K562 (cell line): ENCODE measurements around the gene PITPNC1. TPM values are rescaled to one million over a fixed set of nuclear protein-coding genes. Genes with fewer than 3 reads are reported as not detected.

ENCODE experiments used
- BCL6 ChIP-seq: fragments of 250-450 bp; sonication (Bioruptor Pico); IDR thresholded peaks from 2 replicates; pipeline ENCODE4 v1.4.0; 2020
- CHD2 ChIP-seq: IDR thresholded peaks from 2 replicates; pipeline ENCODE4 v1.6.1; 2011; ENCODE audit warnings: low read depth, low read length
- CLOCK ChIP-seq: fragments of 250-450 bp; sonication (Bioruptor Pico); IDR thresholded peaks from 2 replicates; pipeline ENCODE4 v1.4.0; 2020; ENCODE audit warnings: mild to moderate bottlenecking, moderate library complexity, borderline replicate concordance
- ELF1 ChIP-seq: fragments of 200-800 bp; sonication (Bioruptor generic); IDR thresholded peaks from 2 replicates; pipeline ENCODE4 v1.6.1; 2016; ENCODE audit warnings: missing genetic modification characterization, missing compliant biosample characterization
- ETV6 ChIP-seq, 3 experiments: fragments of 150-350 bp in 1 of 3; sonication (generic) in 1 of 3; formaldehyde crosslinking in 1 of 3; IDR thresholded peaks; 2 replicates each; pipeline versions ENCODE4 v1.6.1 to v1.8.0; 2014 to 2022; ENCODE audit warnings: borderline replicate concordance in 2 of 3, low read depth in 2 of 3, antibody characterized with exemption in 1 of 3, low read length in 1 of 3, mild to moderate bottlenecking in 1 of 3, missing genetic modification reagents in 1 of 3
- FOXA3 ChIP-seq, 2 experiments: fragments of 450-650 bp in 1 of 2; sonication (generic) in 1 of 2; formaldehyde crosslinking; IDR thresholded peaks in 1 of 2; conservative IDR thresholded peaks in 1 of 2; 2 replicates each; pipeline versions ENCODE4 v1.4.0 to v1.8.0; 2020 to 2022; ENCODE audit warnings: mild to moderate bottlenecking in 2 of 2, missing genetic modification reagents in 1 of 2
- HDGF ChIP-seq: fragments of 450-650 bp; IDR thresholded peaks from 2 replicates; pipeline ENCODE4 v1.6.1; 2016
- KDM1A ChIP-seq, 2 experiments: fragments of 450-650 bp; IDR thresholded peaks; 2 replicates each; pipeline ENCODE4 v1.6.1; 2016; ENCODE audit warnings: mild to moderate bottlenecking in 2 of 2
- KLF10 ChIP-seq: fragments of 250-450 bp; sonication (Bioruptor Pico); IDR thresholded peaks from 2 replicates; pipeline ENCODE4 v1.6.1; 2021; ENCODE audit warnings: matching md5 sums
- L3MBTL2 ChIP-seq: fragments of 450-650 bp; IDR thresholded peaks from 2 replicates; pipeline ENCODE4 v1.6.1; 2016; ENCODE audit warnings: mild to moderate bottlenecking, moderate library complexity
- MYNN ChIP-seq, 2 experiments: sonication (generic); formaldehyde crosslinking in 1 of 2; IDR thresholded peaks; 2 replicates each; pipeline versions ENCODE4 v1.5.0 to v1.6.1; 2016 to 2020; ENCODE audit warnings: antibody characterized with exemption in 1 of 2, missing genetic modification reagents in 1 of 2
- NCOA4 ChIP-seq: fragments of 450-650 bp; IDR thresholded peaks from 2 replicates; pipeline ENCODE4 v1.6.1; 2018; ENCODE audit warnings: mild to moderate bottlenecking; ENCODE audit not compliant: partially characterized antibody
- NFIC ChIP-seq: fragments of 450-650 bp; IDR thresholded peaks from 2 replicates; pipeline ENCODE4 v1.6.1; 2017; ENCODE audit warnings: mild to moderate bottlenecking, inconsistent platforms
- SAP30 ChIP-seq: fragments of 200-600 bp; sonication (generic); IDR thresholded peaks from 2 replicates; pipeline ENCODE4 v1.6.1; 2012; ENCODE audit warnings: borderline replicate concordance, low read depth, mild to moderate bottlenecking, moderate library complexity, low read length, control low read depth, inconsistent platforms; ENCODE audit not compliant: insufficient read depth, poor library complexity, severe bottlenecking
- SRSF7 ChIP-seq: fragments of 200-400 bp; formaldehyde crosslinking; optimal IDR thresholded peaks from 2 replicates; pipeline ENCODE3; 2017; ENCODE audit warnings: mild to moderate bottlenecking, low read depth, low read length
- TCF7 ChIP-seq: sonication (generic); IDR thresholded peaks from 2 replicates; pipeline ENCODE4 v1.6.1; 2016; ENCODE audit warnings: antibody characterized with exemption, borderline replicate concordance
- TRIM24 ChIP-seq, 2 experiments: fragments of 450-650 bp; IDR thresholded peaks; 2 replicates each; pipeline ENCODE4 v1.6.1; 2016
- UBTF ChIP-seq, 2 experiments: IDR thresholded peaks; 2 replicates each; pipeline ENCODE4 v1.6.1; 2012; ENCODE audit warnings: improper control_type of control experiment in 2 of 2, low read depth in 2 of 2, low read length in 2 of 2, borderline replicate concordance in 1 of 2
- ZC3H8 ChIP-seq: fragments of 450-650 bp; IDR thresholded peaks from 2 replicates; pipeline ENCODE4 v1.6.1; 2017
- ZFPM2 ChIP-seq: fragments of 250-450 bp; sonication (Bioruptor Pico); IDR thresholded peaks from 2 replicates; pipeline ENCODE4 v1.5.1; 2022; ENCODE audit warnings: mild to moderate bottlenecking
- ZNF124 ChIP-seq: sonication (generic); formaldehyde crosslinking; IDR thresholded peaks from 2 replicates; pipeline ENCODE4 v1.8.1; 2022; ENCODE audit warnings: missing genetic modification reagents
- ZNF274 ChIP-seq: IDR thresholded peaks from 2 replicates; pipeline ENCODE4 v1.6.1; 2011; ENCODE audit warnings: low read depth, mild to moderate bottlenecking, low read length, moderate library complexity, borderline replicate concordance
- ZNF512 ChIP-seq: IDR thresholded peaks from 2 replicates; pipeline ENCODE4 v1.6.1; 2016; ENCODE audit warnings: missing genetic modification characterization, missing compliant biosample characterization
- polyA plus RNA-seq, 8 experiments: library from polyadenylated mRNA; depleted of rRNA in 4 of 8; stranded (reverse) in 5 of 8; unstranded in 3 of 8; fragments of >200 nt; fragmentation: Nextera tagmentation in 2 of 8; fragmentation: Illumina TruSeq in 1 of 8; extraction: Ambion mirVana in 2 of 8; extraction: Trizol in 1 of 8; gene quantifications; 2 replicates each; pipeline versions ENCODE4 v1.2.1 to v1.2.3, GENCODE V29; 2011 to 2014; ENCODE audit warnings: inconsistent platforms in 1 of 8, missing spikeins in 1 of 8
- total RNA-seq, 7 experiments: library from RNA; depleted of rRNA in 6 of 7; stranded (reverse); fragments of >200 nt in 6 of 7; fragmentation: Illumina TruSeq in 2 of 7; extraction: Trizol in 2 of 7; gene quantifications; 2 replicates each; pipeline versions ENCODE4 v1.2.1 to v1.2.3, GENCODE V29; 2011 to 2021; ENCODE audit warnings: low replicate concordance in 1 of 7

The PITPNC1 gene
- total and polyA plus RNA-seq, 9 of the 15 experiments (the other 6 are each of a cell fraction or from before 2014, with no cell fraction given), result 0.11 to 1.1 (median 0.65) TPM

GRCh38 chr17:67717624-67718324 is 340.7 kb downstream of the PITPNC1 start, which contains the start of gene NOL11 (continued):
- TF ChIP-seq UBTF (IDR thresholded peaks at IDR 0.05; ENCODE audit: borderline replicate concordance in 1 of 2, low read depth in 2 of 2, low read length in 2 of 2) (peak in 1 of 2 experiments; percentile 30; a peak in 1 of 4 replicates), NCOA4 (no peak), BCL6 (no peak), ZFPM2 (CRISPR knock-in tag) (no peak), KDM1A (IDR thresholded peaks at IDR 0.05) (no peak), HDGF (no peak), ZNF124 (CRISPR knock-in tag) (no peak), SRSF7 (no peak), ZNF512 (tag) (no peak), TRIM24 (IDR thresholded peaks at IDR 0.05) (no peak), SAP30 (peak; percentile 77), L3MBTL2 (peak; percentile 46; the same call in 1 of the 2 replicates), ZNF274 (no peak), ETV6 (IDR thresholded peaks at IDR 0.05; ENCODE audit: borderline replicate concordance in 1 of 2, low read depth in 2 of 2, low read length in 1 of 2) (peak in 1 of 2 experiments; percentile 53; a peak in 1 of 4 replicates), ETV6 (CRISPR knock-in tag; IDR thresholded peaks at IDR 0.05; ENCODE audit: borderline replicate concordance) (no peak), NFIC (peak; percentile 61), ZC3H8 (no peak), MYNN (IDR thresholded peaks at IDR 0.05) (no peak), MYNN (CRISPR knock-in tag; IDR thresholded peaks at IDR 0.05) (no peak), TCF7 (no peak), KLF10 (CRISPR knock-in tag) (no peak), FOXA3 (CRISPR knock-in tag; conservative IDR thresholded peaks at IDR 0.05 in 1 of 2, IDR thresholded peaks at IDR 0.05 in 1 of 2) (no peak), CHD2 (peak; percentile 99), CLOCK (CRISPR knock-in tag) (no peak), ELF1 (tag) (peak; percentile 98)
